Measurements from ENCODE around the gene TSPAN3. TPM values are rescaled to one million over a fixed set of nuclear protein-coding genes. Genes with fewer than 3 reads are reported as not detected.

The TSPAN3 gene
- total RNA-seq, 2 donors from 2014 or later = 215 to 256 TPM

- ATAC-seq (ENCODE audit: insufficient number of reproducible peaks, low FRiP score, low read depth) = no peak
- TF ChIP-seq, protein P1, sequence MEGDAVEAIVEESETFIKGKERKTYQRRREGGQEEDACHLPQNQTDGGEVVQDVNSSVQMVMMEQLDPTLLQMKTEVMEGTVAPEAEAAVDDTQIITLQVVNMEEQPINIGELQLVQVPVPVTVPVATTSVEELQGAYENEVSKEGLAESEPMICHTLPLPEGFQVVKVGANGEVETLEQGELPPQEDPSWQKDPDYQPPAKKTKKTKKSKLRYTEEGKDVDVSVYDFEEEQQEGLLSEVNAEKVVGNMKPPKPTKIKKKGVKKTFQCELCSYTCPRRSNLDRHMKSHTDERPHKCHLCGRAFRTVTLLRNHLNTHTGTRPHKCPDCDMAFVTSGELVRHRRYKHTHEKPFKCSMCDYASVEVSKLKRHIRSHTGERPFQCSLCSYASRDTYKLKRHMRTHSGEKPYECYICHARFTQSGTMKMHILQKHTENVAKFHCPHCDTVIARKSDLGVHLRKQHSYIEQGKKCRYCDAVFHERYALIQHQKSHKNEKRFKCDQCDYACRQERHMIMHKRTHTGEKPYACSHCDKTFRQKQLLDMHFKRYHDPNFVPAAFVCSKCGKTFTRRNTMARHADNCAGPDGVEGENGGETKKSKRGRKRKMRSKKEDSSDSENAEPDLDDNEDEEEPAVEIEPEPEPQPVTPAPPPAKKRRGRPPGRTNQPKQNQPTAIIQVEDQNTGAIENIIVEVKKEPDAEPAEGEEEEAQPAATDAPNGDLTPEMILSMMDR (IDR thresholded peaks at IDR 0.05) = no peak
- no peak for DNase-seq (ENCODE audit: low spot score)
- Histone ChIP-seq H3K27ac (no peak overlapping the region), H3K4me1 (ENCODE audit: control insufficient read depth in 1 of 2, low read depth in 2 of 2) (peaks cover 6 to 21% of the 10 kb centered on the region in 2 donors), H3K4me3 (no peak overlapping the region), H3K9me3 (no peaks in the 10 kb centered on the region), H3K27me3 (replicated peaks; ENCODE audit: insufficient read depth) (no peaks in the 10 kb centered on the region), H3K36me3 (no peaks in the 10 kb centered on the region)
Measured at GRCh38 chr15:77012117-77012712, 58.7 kb downstream of the TSPAN3 start.

DNA sequence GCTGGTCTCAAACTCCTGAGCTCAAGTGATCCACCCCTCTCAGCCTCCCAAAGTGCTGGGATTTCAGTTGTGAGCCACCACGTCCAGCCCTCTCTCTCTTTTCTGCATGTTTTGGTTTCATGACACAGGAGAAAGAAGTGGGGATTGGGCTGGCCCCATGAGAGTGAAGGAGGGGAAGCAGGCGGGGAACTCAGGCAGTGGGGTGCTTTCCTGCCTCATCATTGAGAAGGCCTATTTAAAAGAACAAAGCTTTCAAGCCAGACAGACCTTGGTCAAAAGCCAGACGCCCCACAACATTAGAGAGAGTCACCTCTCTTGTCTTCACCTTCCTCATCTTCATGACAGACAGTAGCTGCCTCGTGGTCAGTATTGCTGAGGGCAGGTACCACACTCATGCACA, 60.1 kb downstream of the TSPAN3 start:
- no peak for ATAC-seq (ENCODE audit: insufficient number of reproducible peaks, low FRiP score, low read depth)
- DNase-seq (ENCODE audit: low spot score) = no peak

GRCh38 chr15:77010312-77010686, 60.6 kb downstream of the TSPAN3 start:
- Histone ChIP-seq H3K27ac (no peak overlapping the region), H3K4me1 (ENCODE audit: control insufficient read depth in 1 of 2, low read depth in 2 of 2) (peaks cover 1 to 14% of the 10 kb centered on the region in 2 donors), H3K27me3 (replicated peaks; ENCODE audit: insufficient read depth) (no peaks in the 10 kb centered on the region), H3K4me3 (no peak overlapping the region), H3K9me3 (no peaks in the 10 kb centered on the region), H3K36me3 (no peaks in the 10 kb centered on the region)
- TF ChIP-seq, protein P1 (IDR thresholded peaks at IDR 0.05) = no peak
- ATAC-seq (ENCODE audit: insufficient number of reproducible peaks, low FRiP score, low read depth) (no peak), DNase-seq (ENCODE audit: low spot score) (no peak)

More for the DNA sequence above, 60.1 kb downstream of the TSPAN3 start:
- no peak overlapping the region for H3K4me3 ChIP-seq
- no peaks in the 10 kb centered on the region for H3K36me3 ChIP-seq
- H3K27ac ChIP-seq = no peak overlapping the region
- H3K27me3 ChIP-seq (replicated peaks; ENCODE audit: insufficient read depth) = no peaks in the 10 kb centered on the region
- peaks cover 6 to 19% of the 10 kb centered on the region in 2 donors for H3K4me1 ChIP-seq (ENCODE audit: control insufficient read depth in 1 of 2, low read depth in 2 of 2)
- H3K9me3 ChIP-seq = no peaks in the 10 kb centered on the region
- TF ChIP-seq, protein P1 (IDR thresholded peaks at IDR 0.05) = no peak

- Histone ChIP-seq H3K36me3 (no peaks in the 10 kb centered on the region), H3K27me3 (replicated peaks; ENCODE audit: insufficient read depth) (no peaks in the 10 kb centered on the region), H3K4me3 (no peak overlapping the region), H3K4me1 (ENCODE audit: control insufficient read depth in 1 of 2, low read depth in 2 of 2) (peaks cover 0 to 13% of the 10 kb centered on the region in 2 donors), H3K9me3 (no peaks in the 10 kb centered on the region), H3K27ac (no peak overlapping the region)
- ATAC-seq (ENCODE audit: insufficient number of reproducible peaks, low FRiP score, low read depth) (no peak), DNase-seq (ENCODE audit: low spot score) (no peak)
- TF ChIP-seq, protein P1 (IDR thresholded peaks at IDR 0.05) = no peak
Measured at GRCh38 chr15:77009646-77010311, 61.1 kb downstream of the TSPAN3 start.

DNA sequence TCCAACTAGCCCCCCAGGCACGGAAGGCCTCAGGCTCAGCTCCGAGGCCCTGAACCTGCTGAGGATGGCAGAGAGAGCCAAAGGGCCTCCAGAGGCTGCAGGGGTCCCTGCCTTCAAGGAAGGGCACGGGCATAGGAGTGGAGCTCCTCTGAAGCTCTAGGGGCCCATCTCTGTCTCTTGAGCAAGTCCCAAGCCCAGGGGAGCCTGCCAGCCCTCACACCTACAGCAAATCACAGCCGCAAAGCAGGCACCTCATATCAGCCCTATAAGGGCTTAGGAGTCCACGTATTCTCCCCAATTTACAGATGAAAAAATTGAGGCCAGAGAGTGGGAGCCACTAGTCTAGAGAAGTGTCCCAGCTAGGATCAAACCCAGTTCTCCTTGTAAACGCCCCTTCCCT, 61.7 kb downstream of the TSPAN3 start:
- DNase-seq (ENCODE audit: low spot score) (no peak), ATAC-seq (ENCODE audit: insufficient number of reproducible peaks, low FRiP score, low read depth) (no peak)
- H3K36me3 ChIP-seq = no peaks in the 10 kb centered on the region
- H3K4me3 ChIP-seq = no peak overlapping the region
- no peaks in the 10 kb centered on the region for H3K9me3 ChIP-seq
- TF ChIP-seq, protein P1 (IDR thresholded peaks at IDR 0.05) = no peak
- no peak overlapping the region for H3K27ac ChIP-seq
- H3K27me3 ChIP-seq (replicated peaks; ENCODE audit: insufficient read depth) = no peaks in the 10 kb centered on the region
- H3K4me1 ChIP-seq (ENCODE audit: control insufficient read depth in 1 of 2, low read depth in 2 of 2) = peaks cover 0 to 13% of the 10 kb centered on the region in 2 donors

Measured in thoracic aorta (tissue), 2 donors.